ENCODE results near the gene PGAP6. TPM values are rescaled to one million over a fixed set of nuclear protein-coding genes. Genes with fewer than 3 reads are reported as not detected.
A peak's percentile ranks its signal among the peaks of the same experiment; 100 is the strongest.
"Not testable (repeated sequence)": the region's sequence is repeated elsewhere in the genome, so short reads cannot be mapped to it uniquely, and the experiment has no call there.

Gene PGAP6
- total RNA-seq, 1 donor from 2014 or later, result 114 TPM

DNA sequence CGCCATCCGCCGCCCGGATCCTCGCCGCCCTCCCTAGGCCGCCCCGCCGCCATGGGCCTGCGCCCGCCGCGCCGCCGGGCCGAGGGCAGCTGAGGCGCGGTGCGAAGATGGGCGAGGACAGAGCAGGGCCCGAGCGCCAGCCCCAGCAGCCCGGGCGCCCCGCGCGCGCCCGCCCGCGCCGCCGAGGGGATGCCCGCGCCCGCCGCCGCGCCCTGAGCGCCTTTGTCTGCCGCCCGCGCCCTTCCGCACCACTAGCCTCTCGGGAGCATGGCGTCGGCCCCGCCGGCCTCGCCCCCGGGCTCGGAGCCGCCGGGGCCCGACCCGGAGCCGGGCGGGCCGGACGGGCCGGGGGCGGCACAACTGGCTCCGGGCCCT, 43.9 kb upstream of the PGAP6 start:
- Histone ChIP-seq H3K36me3 (ENCODE audit: control insufficient read depth, insufficient read depth, low read length) (peaks cover 2% of the 10 kb centered on the region), H3K27me3 (ENCODE audit: control insufficient read depth, insufficient read depth, low read length) (no peaks in the 10 kb centered on the region), H3K4me3 (ENCODE audit: low read depth, low read length) (peak overlapping the region; percentile 61)
- TF ChIP-seq, protein P1, sequence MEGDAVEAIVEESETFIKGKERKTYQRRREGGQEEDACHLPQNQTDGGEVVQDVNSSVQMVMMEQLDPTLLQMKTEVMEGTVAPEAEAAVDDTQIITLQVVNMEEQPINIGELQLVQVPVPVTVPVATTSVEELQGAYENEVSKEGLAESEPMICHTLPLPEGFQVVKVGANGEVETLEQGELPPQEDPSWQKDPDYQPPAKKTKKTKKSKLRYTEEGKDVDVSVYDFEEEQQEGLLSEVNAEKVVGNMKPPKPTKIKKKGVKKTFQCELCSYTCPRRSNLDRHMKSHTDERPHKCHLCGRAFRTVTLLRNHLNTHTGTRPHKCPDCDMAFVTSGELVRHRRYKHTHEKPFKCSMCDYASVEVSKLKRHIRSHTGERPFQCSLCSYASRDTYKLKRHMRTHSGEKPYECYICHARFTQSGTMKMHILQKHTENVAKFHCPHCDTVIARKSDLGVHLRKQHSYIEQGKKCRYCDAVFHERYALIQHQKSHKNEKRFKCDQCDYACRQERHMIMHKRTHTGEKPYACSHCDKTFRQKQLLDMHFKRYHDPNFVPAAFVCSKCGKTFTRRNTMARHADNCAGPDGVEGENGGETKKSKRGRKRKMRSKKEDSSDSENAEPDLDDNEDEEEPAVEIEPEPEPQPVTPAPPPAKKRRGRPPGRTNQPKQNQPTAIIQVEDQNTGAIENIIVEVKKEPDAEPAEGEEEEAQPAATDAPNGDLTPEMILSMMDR (IDR thresholded peaks at IDR 0.05; ENCODE audit: insufficient read depth, low read length, poor library complexity, severe bottlenecking), result no peak
- DNase-seq (ENCODE audit: low read depth), result no peak

DNA sequence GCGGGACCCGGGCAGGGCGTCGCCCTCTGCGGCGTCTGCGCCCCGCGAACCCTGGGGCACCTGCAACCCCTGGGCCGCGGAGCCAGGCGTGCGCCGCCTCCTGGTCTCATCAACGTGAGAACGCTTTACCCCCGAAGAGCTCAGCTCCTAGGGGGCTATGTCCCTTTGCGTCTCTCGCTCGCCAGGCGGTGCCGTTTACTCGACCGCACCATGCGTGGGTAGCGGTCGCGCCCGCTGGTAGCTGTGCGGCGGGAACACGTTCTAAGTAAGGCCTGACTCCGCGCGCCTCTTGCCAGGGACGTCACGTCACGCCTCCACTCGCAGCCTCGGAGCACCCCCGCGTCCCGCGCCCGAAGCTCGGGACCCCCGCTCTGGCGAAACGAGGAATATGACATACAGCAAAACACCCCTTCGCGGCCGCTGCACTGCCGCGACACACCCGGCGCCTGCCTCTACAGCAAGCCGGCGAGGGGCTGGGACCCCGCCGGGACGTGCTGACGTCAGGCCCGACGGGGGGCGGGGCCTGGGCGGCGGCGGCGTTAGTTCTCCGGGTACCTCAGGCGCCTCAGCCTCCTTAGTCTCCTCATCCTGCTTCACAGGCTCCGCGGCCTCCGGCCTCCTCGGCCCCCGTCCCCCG, 43.4 kb upstream of the PGAP6 start, which contains the start of gene RAB11FIP3:
RAB11FIP3 (plus strand) TSS at position 568 of the 637 bp plus-strand sequence. CDS start 358 bp downstream, outside the sequence.
- DNase-seq (ENCODE audit: low read depth), result no peak
- peak within 1 kb of the TSS; percentile 61 for H3K4me3 ChIP-seq (ENCODE audit: low read depth, low read length)
- TF ChIP-seq, protein P1 (IDR thresholded peaks at IDR 0.05; ENCODE audit: insufficient read depth, low read length, poor library complexity, severe bottlenecking), result peak; percentile 17
- H3K36me3 ChIP-seq (ENCODE audit: control insufficient read depth, insufficient read depth, low read length), result peaks cover 2% of the 10 kb centered on the region
- no peaks in the 10 kb centered on the region for H3K27me3 ChIP-seq (ENCODE audit: control insufficient read depth, insufficient read depth, low read length)

DNA sequence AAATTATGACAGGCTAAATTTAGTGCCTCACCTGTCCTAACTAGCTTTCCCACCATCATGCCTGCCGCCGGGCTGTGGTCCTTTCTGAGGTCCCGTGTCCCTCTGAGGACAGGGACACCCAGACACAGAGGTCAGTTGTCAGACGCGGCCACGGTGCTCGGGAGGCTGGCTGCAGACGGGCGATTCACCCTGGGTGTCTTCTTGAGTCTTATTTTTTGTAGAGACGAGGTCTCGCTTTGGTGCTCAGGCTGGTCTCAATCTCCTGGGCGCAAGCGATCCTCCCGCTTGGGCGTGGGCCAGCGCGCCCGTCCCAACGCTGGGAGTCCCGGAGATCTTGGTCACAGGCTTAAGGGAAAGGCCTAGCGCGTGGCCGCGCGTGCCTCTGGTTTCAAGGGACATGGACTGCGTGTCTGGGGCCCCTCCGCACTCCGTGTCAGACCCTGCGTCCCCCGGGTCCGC, 42.9 kb upstream of the PGAP6 start:
- Histone ChIP-seq H3K4me3 (ENCODE audit: low read depth, low read length) (peak overlapping the region; percentile 61), H3K27me3 (ENCODE audit: control insufficient read depth, insufficient read depth, low read length) (no peaks in the 10 kb centered on the region), H3K36me3 (ENCODE audit: control insufficient read depth, insufficient read depth, low read length) (peaks cover 2% of the 10 kb centered on the region)
- TF ChIP-seq, protein P1 (IDR thresholded peaks at IDR 0.05; ENCODE audit: insufficient read depth, low read length, poor library complexity, severe bottlenecking), result no peak
- no peak for DNase-seq (ENCODE audit: low read depth)

DNA sequence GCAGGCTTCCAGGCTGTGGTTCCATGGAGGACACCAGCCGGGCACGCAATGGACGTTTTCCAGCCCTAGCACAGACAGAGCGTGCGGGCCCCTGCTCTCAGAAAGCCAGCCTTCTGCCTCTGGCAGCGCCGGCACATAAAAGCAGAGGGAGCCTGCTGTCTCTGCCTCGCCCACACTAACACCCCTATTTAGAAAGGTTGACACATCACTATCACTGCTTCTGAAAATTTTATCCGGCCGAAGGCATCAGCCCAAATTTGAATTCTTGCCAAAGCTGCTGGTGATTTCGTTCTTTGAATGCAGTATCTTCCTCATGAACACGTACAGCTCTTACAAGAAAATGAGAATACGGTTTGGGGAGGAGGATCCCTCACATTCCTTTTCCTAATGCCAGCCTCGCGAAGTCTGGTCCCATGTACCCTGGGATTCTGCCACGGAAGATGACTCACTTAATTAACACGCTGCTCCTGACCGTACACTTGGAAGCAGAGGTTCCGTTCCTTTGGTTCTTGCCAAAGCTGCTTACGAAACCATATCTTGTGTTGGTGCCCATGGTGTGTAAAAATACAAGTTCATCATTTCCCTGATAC, 42.4 kb upstream of the PGAP6 start:
- no peaks in the 10 kb centered on the region for H3K27me3 ChIP-seq (ENCODE audit: control insufficient read depth, insufficient read depth, low read length)
- H3K36me3 ChIP-seq (ENCODE audit: control insufficient read depth, insufficient read depth, low read length), result peaks cover 2% of the 10 kb centered on the region
- no peak overlapping the region for H3K4me3 ChIP-seq (ENCODE audit: low read depth, low read length)
- DNase-seq (ENCODE audit: low read depth), result peak; percentile 81
- TF ChIP-seq, protein P1 (IDR thresholded peaks at IDR 0.05; ENCODE audit: insufficient read depth, low read length, poor library complexity, severe bottlenecking), result no peak

DNA sequence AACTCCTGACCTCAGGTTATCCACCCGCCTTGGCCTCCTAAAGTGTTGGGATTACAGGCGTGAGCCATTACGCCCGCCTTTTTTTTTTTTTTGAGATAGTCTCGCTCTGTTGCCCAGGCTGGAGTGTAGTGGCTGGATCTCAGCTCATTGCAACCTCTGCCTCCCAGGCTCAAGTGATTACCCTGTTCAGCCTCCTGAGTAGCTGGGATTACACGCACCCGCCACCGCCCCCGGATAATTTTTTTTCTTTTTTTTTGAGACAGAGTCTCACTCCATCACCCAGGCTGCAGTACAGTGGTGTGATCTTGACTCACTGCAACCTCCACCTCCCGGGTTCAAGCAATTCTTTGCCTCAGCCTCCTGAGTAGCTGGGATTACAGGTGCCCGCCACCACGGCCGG, 40.4 kb upstream of the PGAP6 start:
- DNase-seq (ENCODE audit: low read depth); H3K27me3 ChIP-seq (ENCODE audit: control insufficient read depth, insufficient read depth, low read length); H3K36me3 ChIP-seq (ENCODE audit: control insufficient read depth, insufficient read depth, low read length); H3K4me3 ChIP-seq (ENCODE audit: low read depth, low read length): not testable (repeated sequence)

DNA sequence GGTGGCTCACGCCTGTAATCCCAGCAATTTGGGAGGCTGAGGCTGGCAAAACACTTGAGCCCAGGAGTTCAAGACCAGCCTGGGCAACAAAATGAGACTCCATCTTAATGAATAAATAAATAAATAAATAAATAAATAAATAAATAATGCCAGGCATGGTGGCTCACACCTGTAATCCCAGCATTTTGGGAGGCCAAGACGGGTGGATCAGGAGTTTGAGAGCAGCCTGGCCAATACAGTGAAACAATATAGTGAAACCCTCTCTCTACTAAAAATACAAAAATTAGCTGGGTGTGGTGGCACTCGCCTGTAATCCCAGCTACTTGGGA, 33.4 kb upstream of the PGAP6 start:
- H3K4me3 ChIP-seq (ENCODE audit: low read depth, low read length); H3K36me3 ChIP-seq (ENCODE audit: control insufficient read depth, insufficient read depth, low read length); DNase-seq (ENCODE audit: low read depth); H3K27me3 ChIP-seq (ENCODE audit: control insufficient read depth, insufficient read depth, low read length): not testable (repeated sequence)

All from kidney epithelial cell (primary cell).